Hindlimb muscle (tissue), 1 donor: ENCODE data around the gene HORMAD2. TPM values are rescaled to one million over a fixed set of nuclear protein-coding genes. Genes with fewer than 3 reads are reported as not detected.
"Not testable (repeated sequence)": the region's sequence is repeated elsewhere in the genome, so short reads cannot be mapped to it uniquely, and the experiment has no call there.

Experiments used
- DNase-seq: peaks from one replicate; pipeline ENCODE4 v3.0.0-alpha.2; 2013
- polyA plus RNA-seq: library from polyadenylated mRNA; unstranded; fragments of 120-200 nt; gene quantifications from one replicate; pipeline ENCODE4 v1.2.1, GENCODE V29; 2013; ENCODE audit not compliant: insufficient read length

Gene HORMAD2
- polyA plus RNA-seq, 1 donor, result not detected

GRCh38 chr22:30057375-30057774, 22.9 kb upstream of the HORMAD2 start:
- DNase-seq, result no peak

- DNase-seq, result not testable (repeated sequence)
These were observed 20.8 kb upstream of the HORMAD2 start for GRCh38 chr22:30059346-30060020.

- not testable (repeated sequence) for DNase-seq
These were observed 19.2 kb upstream of the HORMAD2 start for GRCh38 chr22:30061094-30061493.

- no peak for DNase-seq
These were observed 18.0 kb upstream of the HORMAD2 start for GRCh38 chr22:30062259-30062658.

GRCh38 chr22:30062950-30063349, 17.3 kb upstream of the HORMAD2 start:
- no peak for DNase-seq

- DNase-seq, result no peak
These were observed 16.1 kb upstream of the HORMAD2 start for GRCh38 chr22:30064172-30064571.

- no peak for DNase-seq
These were observed 6.5 kb upstream of the HORMAD2 start for GRCh38 chr22:30073743-30074142.

GRCh38 chr22:30074147-30074546, 6.1 kb upstream of the HORMAD2 start:
- DNase-seq, result no peak

- DNase-seq, result no peak
These were observed 5.3 kb upstream of the HORMAD2 start for GRCh38 chr22:30074994-30075393.

- DNase-seq, result no peak
These were observed 2.9 kb upstream of the HORMAD2 start for GRCh38 chr22:30077279-30077880.

- no peak for DNase-seq
These were observed 1.6 kb upstream of the HORMAD2 start for GRCh38 chr22:30078320-30079311.

- DNase-seq, result no peak
These were observed 541 bp downstream of the HORMAD2 start for GRCh38 chr22:30080805-30081204.

- DNase-seq, result no peak
These were observed 6.2 kb downstream of the HORMAD2 start for GRCh38 chr22:30086496-30086895.

- DNase-seq, result not testable (repeated sequence)
These were observed 6.8 kb downstream of the HORMAD2 start for GRCh38 chr22:30087037-30087436.

GRCh38 chr22:30087611-30088010, 7.3 kb downstream of the HORMAD2 start:
- no peak for DNase-seq

- no peak for DNase-seq
These were observed 8.2 kb downstream of the HORMAD2 start for GRCh38 chr22:30088468-30088867.

GRCh38 chr22:30089655-30089974, 9.4 kb downstream of the HORMAD2 start:
- DNase-seq, result no peak

- no peak for DNase-seq
These were observed 12.4 kb downstream of the HORMAD2 start for GRCh38 chr22:30092686-30093085.

GRCh38 chr22:30094804-30095203, 14.5 kb downstream of the HORMAD2 start:
- DNase-seq, result no peak

GRCh38 chr22:30097861-30098260, 17.6 kb downstream of the HORMAD2 start:
- no peak for DNase-seq

- DNase-seq, result not testable (repeated sequence)
These were observed 20.5 kb downstream of the HORMAD2 start for GRCh38 chr22:30100770-30101169.

GRCh38 chr22:30104501-30105156, 24.4 kb downstream of the HORMAD2 start:
- no peak for DNase-seq

- no peak for DNase-seq
These were observed 25.2 kb downstream of the HORMAD2 start for GRCh38 chr22:30105483-30105882.
